Measurements from ENCODE around the gene PPL. TPM values are rescaled to one million over a fixed set of nuclear protein-coding genes. Genes with fewer than 3 reads are reported as not detected.

PPL gene
- total and polyA plus RNA-seq, 2 of the 13 experiments (the other 11 are each of a cell fraction or from before 2014, with no cell fraction given), result 5.7 to 6.6 TPM

DNA sequence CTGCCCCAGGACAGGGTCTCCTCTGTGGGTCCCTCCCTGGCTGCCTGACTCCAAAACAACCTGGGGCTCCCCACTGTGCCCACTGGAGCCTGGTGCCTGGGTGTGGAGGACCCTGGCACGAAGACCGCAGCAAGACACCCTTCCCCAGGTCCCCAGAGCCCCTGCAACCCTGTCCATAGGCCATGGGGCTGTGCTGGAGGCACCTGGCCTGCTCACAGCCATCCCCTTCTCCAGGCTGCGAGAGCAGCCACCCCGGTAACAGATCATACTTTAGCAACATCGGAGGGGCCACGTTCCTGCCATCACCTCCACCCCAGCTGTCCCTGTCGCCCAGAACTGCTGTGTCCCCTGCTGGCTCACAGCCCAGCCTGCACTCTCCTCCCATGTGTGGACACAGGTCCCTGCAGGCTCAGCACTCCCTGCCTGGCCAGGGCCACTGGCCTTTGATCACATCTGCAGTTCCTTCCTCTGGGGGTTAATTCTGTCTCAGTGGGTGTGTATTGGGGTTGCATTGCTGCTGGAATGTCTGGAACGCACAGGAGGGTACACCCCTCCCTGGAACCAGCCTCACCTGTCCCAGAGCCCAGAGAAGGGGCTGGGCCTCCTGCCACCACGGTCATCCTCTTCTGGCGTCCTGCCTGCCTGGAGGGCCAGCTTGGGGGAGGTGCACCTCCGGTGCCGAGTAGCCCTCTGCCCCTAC is 12.2 kb downstream of the PPL start (continued):
- TF ChIP-seq GATAD2A (CRISPR knock-in tag; IDR thresholded peaks at IDR 0.05) (no peak; the same call in 1 of the 2 replicates), NAIF1 (CRISPR knock-in tag; IDR thresholded peaks at IDR 0.05; ENCODE audit: borderline replicate concordance) (no peak), ZNF737 (CRISPR knock-in tag; IDR thresholded peaks at IDR 0.05; ENCODE audit: borderline replicate concordance) (no peak), GABPA (IDR thresholded peaks at IDR 0.05; ENCODE audit: low read depth, low read length) (no peak), GABPA (CRISPR knock-in tag; IDR thresholded peaks at IDR 0.05; ENCODE audit: low read depth) (no peak), HMGXB3 (CRISPR knock-in tag; IDR thresholded peaks at IDR 0.05; ENCODE audit: borderline replicate concordance) (no peak), ZNF142 (CRISPR knock-in tag; IDR thresholded peaks at IDR 0.05) (no peak), ZNF3 (CRISPR knock-in tag; IDR thresholded peaks at IDR 0.05) (no peak), PPARG (CRISPR knock-in tag; conservative IDR thresholded peaks at IDR 0.05) (0 out of 2 replicates have a peak, but pooled peaks have one; percentile 9), ZBTB7B (CRISPR knock-in tag; IDR thresholded peaks at IDR 0.05) (peak; percentile 91), RCOR2 (CRISPR knock-in tag; IDR thresholded peaks at IDR 0.05) (peak; percentile 61), NFE2L2 (IDR thresholded peaks at IDR 0.05; ENCODE audit: low read length) (no peak), ZNF460 (CRISPR knock-in tag; IDR thresholded peaks at IDR 0.05; ENCODE audit: borderline replicate concordance) (no peak), YEATS2 (CRISPR knock-in tag; IDR thresholded peaks at IDR 0.05; ENCODE audit: borderline replicate concordance) (peak; percentile 22; the same call in 1 of the 2 replicates), BRF2 (CRISPR knock-in tag; IDR thresholded peaks at IDR 0.05) (no peak), PHB2 (IDR thresholded peaks at IDR 0.05; ENCODE audit: partially characterized antibody) (no peak), TCF12 (IDR thresholded peaks at IDR 0.05) (no peak), TCF12 (CRISPR knock-in tag; IDR thresholded peaks at IDR 0.05) (no peak), ZNF335 (CRISPR knock-in tag; IDR thresholded peaks at IDR 0.05) (no peak)

All from HepG2 (cell line).